Astrocyte of the cerebellum (primary cell): ENCODE data around the gene CREBRF.

Source experiments
- DNase-seq: peaks from one replicate; pipeline ENCODE4 v3.0.0-alpha.2; 2011; ENCODE audit warnings: low read depth
- H3K4me3 ChIP-seq: 2 replicates; pipeline ENCODE4 v1.5.1; 2011; ENCODE audit warnings: mild to moderate bottlenecking, low read depth, low read length, moderate library complexity
- CTCF ChIP-seq: IDR thresholded peaks from 2 replicates; pipeline ENCODE4 v1.5.1; 2012; ENCODE audit warnings: low read length, low read depth, moderate library complexity, mild to moderate bottlenecking; ENCODE audit errors: missing control alignments
- in situ Hi-C: cut with HindIII; loops from 2 replicates; pipeline ENCODE4 v1.10.0; 2017; ENCODE audit warnings: low sequenced_read_pairs

The CREBRF gene

GRCh38 chr5:173033923-173034322, 22.2 kb upstream of the CREBRF start:
- no peak for TF ChIP-seq CTCF
- in situ Hi-C loops, result no loop called here
- no peak overlapping the region for H3K4me3 ChIP-seq
- DNase-seq, result no peak

GRCh38 chr5:173035904-173036707, 20.0 kb upstream of the CREBRF start:
- in situ Hi-C loops, result no loop called here
- no peak for TF ChIP-seq CTCF
- no peak for DNase-seq

GRCh38 chr5:173039188-173039587, 17.0 kb upstream of the CREBRF start:
- in situ Hi-C loops, result no loop called here
- no peak for TF ChIP-seq CTCF
- DNase-seq, result no peak

More at GRCh38 chr5:173035904-173036707, 20.0 kb upstream of the CREBRF start:
- no peak overlapping the region for H3K4me3 ChIP-seq

GRCh38 chr5:173039964-173040363, 16.2 kb upstream of the CREBRF start:
- H3K4me3 ChIP-seq, result no peak overlapping the region
- in situ Hi-C loops, result no loop called here
- DNase-seq, result no peak
- no peak for TF ChIP-seq CTCF

More at GRCh38 chr5:173039188-173039587, 17.0 kb upstream of the CREBRF start:
- H3K4me3 ChIP-seq, result no peak overlapping the region

GRCh38 chr5:173041881-173042762, 14.0 kb upstream of the CREBRF start:
- in situ Hi-C loops, result no loop called here
- H3K4me3 ChIP-seq, result no peak overlapping the region
- no peak for DNase-seq
- TF ChIP-seq CTCF, result no peak

- no peak for DNase-seq
- TF ChIP-seq CTCF, result no peak
- in situ Hi-C loops, result no loop called here
These were observed 13.4 kb upstream of the CREBRF start for GRCh38 chr5:173042763-173043107.

More at GRCh38 chr5:173042763-173043107, 13.4 kb upstream of the CREBRF start:
- no peak overlapping the region for H3K4me3 ChIP-seq
